Stimulated activated naive CD8-positive, alpha-beta T cell treated with anti-CD3 and anti-CD28 coated beads, Interleukin-15, Interleukin-2, amounts not matched to agents 100 ng/mL and 50 ng/mL, for 24 hours (primary cell): Measurements from ENCODE around the gene C17orf78.
"Not testable (repeated sequence)": the region's sequence is repeated elsewhere in the genome, so short reads cannot be mapped to it uniquely, and the experiment has no call there.

ENCODE experiments used
- H3K27ac Mint-ChIP-seq: one replicate; pipeline ENCODE4 v1.8.0; 2021; ENCODE audit warnings: mild to moderate bottlenecking, mixed read lengths
- H3K27me3 Mint-ChIP-seq: one replicate; pipeline ENCODE4 v1.8.0; 2021; ENCODE audit warnings: mixed read lengths
- H3K36me3 Mint-ChIP-seq: one replicate; pipeline ENCODE4 v1.8.0; 2021; ENCODE audit warnings: low read depth, mixed read lengths
- H3K4me1 Mint-ChIP-seq: one replicate; pipeline ENCODE4 v1.8.0; 2021; ENCODE audit warnings: low read depth, mixed read lengths
- H3K4me3 Mint-ChIP-seq: one replicate; pipeline ENCODE4 v1.8.0; 2021; ENCODE audit warnings: mild to moderate bottlenecking, mixed read lengths
- H3K9me3 Mint-ChIP-seq: one replicate; pipeline ENCODE4 v1.8.0; 2021; ENCODE audit warnings: mixed read lengths

Gene C17orf78

DNA sequence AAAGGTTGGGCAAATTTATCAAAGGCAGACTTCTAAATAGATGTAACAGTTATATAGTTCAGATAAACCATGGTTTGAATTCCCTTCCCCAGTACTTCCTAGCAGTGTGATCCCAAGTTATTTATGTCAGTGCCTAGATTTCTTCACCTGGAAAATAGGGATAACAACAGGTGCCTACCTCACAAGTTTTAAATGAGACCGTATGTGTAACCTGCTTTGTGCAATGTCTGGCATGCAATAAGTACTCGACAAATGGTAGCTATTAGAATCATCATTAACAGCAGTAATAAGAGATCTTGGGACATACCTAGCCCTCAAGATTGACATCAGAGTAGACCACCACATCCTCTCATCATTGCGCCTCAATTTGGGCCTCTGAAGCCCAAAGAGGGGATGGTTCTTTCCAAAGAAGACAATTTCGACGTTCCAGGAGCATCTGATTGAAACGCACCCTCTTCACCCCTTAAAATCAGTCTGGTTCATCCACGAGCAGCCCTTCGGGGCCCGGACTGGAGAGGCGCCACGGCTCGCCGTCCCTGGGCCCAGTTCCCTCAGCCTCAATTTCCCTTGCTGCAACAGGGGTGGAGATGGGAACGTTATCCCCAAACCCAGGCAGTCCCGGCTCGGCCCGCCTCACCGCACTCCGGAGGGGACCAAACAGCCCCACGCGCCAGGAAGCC lies 30.3 kb downstream of the C17orf78 start:
- Mint-ChIP-seq H3K4me1 (peaks cover 56% of the 10 kb centered on the region), H3K27me3 (no peaks in the 10 kb centered on the region), H3K36me3 (peaks cover 61% of the 10 kb centered on the region), H3K4me3 (peak overlapping the region; percentile 99), H3K9me3 (no peaks in the 10 kb centered on the region), H3K27ac (peak overlapping the region; percentile 97)

DNA sequence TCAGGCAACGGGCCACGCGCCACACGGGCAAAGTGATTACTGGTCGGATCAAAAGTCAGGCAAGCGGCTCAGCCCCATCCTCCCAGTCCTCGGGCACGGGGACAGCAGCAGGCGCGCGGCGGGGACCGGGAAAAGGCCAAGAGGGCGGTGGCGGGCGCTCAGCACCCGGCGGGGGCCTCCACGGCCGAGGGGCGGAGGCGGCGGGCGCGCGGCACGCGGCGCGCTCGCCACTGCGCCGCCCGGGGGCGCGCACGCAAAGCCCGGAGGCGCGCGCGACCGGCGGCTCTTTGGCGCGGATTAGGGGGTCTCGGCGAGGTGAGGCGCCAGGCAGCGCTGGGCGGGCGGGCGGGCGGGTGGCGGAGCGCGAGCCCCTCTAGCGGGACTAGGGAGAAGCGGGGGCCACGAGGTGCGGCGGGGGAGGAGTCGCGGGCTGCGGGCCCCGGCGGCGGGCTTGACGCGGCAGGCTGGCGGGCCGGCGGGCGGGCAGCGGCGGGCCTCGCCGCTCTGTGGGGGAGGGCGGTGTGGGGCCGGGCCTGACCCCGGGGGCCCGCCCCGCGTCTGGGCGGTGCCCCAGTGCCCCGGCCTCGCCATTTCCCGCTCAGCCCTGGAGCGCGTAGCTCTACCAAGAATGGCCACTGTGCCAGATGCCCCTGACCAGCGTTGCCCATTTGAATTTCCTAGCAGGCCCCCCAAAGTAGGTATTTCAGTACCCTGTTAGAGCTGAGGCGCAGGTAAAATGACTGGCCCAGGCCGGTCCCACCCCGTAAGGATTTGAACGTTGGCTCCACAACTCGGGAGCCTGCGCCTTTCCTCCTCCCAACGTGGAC lies 31.1 kb downstream of the C17orf78 start, which contains the start of the genes ACACA and TADA2A:
ACACA (minus strand) TSS at position 202 of the 827 bp plus-strand sequence. CDS start 537 bp downstream, outside the sequence.
TADA2A (plus strand) TSS at position 252 of the 827 bp plus-strand sequence. CDS start 4,480 bp downstream, outside the sequence.
- H3K4me3 Mint-ChIP-seq, result peak within 1 kb of the TSS; percentile 99
- no peaks in the 10 kb centered on the region for H3K27me3 Mint-ChIP-seq
- peaks cover 58% of the 10 kb centered on the region for H3K4me1 Mint-ChIP-seq
- H3K9me3 Mint-ChIP-seq, result no peaks in the 10 kb centered on the region
- peak within 1 kb of the TSS; percentile 97 for H3K27ac Mint-ChIP-seq
- peaks cover 66% of the 10 kb centered on the region for H3K36me3 Mint-ChIP-seq

DNA sequence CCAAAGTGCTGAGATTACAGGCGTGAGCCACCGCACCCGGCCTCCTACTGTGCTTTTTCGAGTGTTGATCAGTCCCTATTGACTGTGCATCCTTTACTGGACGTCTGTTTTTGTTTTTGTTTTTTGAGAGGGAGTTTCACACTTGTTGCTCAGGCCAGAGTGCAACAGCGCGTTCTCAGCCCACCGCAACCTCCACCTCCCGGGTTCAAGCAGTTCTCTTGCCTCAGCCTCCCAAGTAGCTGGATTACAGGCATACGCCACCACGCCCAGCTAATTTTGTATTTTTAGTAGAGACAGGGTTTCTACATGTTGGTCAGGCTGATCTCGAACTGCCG lies 32.3 kb downstream of the C17orf78 start:
- H3K4me3 Mint-ChIP-seq, result peak overlapping the region; percentile 91
- peaks cover 48% of the 10 kb centered on the region for H3K4me1 Mint-ChIP-seq
- not testable (repeated sequence) for H3K27me3 Mint-ChIP-seq, H3K9me3 Mint-ChIP-seq
- H3K36me3 Mint-ChIP-seq, result peaks cover 68% of the 10 kb centered on the region
- peak overlapping the region; percentile 94 for H3K27ac Mint-ChIP-seq

DNA sequence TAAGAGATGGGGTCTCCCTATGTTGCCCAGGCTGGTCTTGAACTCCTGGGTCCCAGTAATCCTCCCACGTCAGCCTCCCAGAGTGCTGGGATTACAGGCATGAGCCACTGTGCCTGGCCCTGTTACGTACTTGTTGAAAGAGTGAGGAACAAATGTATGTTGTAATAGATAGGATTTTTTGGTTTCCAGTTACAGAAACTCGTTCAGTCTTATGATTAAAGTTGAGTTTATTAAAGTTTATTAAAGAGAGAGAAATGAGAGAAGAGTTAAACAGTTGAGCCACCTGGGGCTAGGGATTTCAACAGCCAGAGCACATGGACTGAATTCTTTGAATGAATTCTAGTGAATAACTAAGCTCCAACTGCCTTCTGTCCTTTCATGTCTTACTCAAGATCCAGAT lies 34.6 kb downstream of the C17orf78 start:
- no peak overlapping the region for H3K4me3 Mint-ChIP-seq
- peaks cover 68% of the 10 kb centered on the region for H3K36me3 Mint-ChIP-seq
- no peak overlapping the region for H3K27ac Mint-ChIP-seq
- peaks cover 33% of the 10 kb centered on the region for H3K4me1 Mint-ChIP-seq
- H3K27me3 Mint-ChIP-seq, result no peaks in the 10 kb centered on the region
- no peaks in the 10 kb centered on the region for H3K9me3 Mint-ChIP-seq

DNA sequence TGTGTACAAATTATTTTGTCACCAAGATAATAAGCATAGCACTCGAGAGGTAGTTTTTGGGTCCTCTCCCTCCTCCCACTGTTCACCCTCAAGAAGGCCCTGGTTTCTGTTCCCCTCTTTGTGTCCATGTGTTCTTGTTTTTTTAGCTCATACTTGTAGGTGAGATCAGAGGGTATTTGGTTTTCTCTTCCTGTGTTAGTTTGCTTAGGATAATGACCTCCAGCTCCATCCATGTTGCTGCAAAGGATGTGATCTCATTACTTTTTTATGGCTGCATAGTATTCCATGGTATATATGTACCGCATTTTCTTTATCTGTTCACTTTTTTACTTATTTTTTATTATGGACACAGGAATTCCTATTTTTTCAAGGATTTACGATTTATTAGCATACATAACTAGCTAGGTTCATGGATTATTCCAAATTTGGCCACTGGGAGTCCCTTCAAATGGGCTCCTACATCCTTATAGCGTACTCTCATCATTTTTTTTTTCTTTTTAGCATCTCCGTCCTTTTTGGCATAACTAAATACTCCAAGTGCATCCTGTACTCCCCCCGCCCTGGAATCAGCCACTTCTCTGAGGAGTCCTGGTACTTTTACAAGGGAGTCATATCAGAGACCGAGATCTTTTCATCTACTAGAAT lies 38.2 kb downstream of the C17orf78 start:
- no peak overlapping the region for H3K4me3 Mint-ChIP-seq
- peaks cover 56% of the 10 kb centered on the region for H3K36me3 Mint-ChIP-seq
- H3K27ac Mint-ChIP-seq, result no peak overlapping the region
- peaks cover 16% of the 10 kb centered on the region for H3K4me1 Mint-ChIP-seq
- no peaks in the 10 kb centered on the region for H3K27me3 Mint-ChIP-seq
- H3K9me3 Mint-ChIP-seq, result no peaks in the 10 kb centered on the region

DNA sequence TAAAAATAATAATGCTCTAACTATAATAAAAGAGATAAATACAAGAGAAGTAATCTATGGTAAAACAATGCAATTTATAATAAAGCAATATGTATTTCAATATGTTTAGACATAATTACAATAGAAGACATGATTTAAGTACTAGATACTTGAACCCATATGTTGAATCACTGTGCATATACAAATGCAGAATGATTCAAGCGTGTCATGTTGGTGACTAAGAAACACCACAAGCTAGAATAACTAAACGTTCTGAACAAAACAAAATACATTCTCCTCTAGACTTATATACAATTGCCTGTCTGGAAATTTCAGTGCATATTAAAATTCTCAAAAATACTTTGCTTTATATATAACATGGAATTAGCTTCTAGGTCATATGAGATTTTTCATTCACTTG lies 42.1 kb downstream of the C17orf78 start:
- Mint-ChIP-seq H3K27ac (no peak overlapping the region), H3K36me3 (peaks cover 41% of the 10 kb centered on the region), H3K4me1 (peaks cover 9% of the 10 kb centered on the region), H3K4me3 (no peak overlapping the region), H3K9me3 (no peaks in the 10 kb centered on the region), H3K27me3 (no peaks in the 10 kb centered on the region)

DNA sequence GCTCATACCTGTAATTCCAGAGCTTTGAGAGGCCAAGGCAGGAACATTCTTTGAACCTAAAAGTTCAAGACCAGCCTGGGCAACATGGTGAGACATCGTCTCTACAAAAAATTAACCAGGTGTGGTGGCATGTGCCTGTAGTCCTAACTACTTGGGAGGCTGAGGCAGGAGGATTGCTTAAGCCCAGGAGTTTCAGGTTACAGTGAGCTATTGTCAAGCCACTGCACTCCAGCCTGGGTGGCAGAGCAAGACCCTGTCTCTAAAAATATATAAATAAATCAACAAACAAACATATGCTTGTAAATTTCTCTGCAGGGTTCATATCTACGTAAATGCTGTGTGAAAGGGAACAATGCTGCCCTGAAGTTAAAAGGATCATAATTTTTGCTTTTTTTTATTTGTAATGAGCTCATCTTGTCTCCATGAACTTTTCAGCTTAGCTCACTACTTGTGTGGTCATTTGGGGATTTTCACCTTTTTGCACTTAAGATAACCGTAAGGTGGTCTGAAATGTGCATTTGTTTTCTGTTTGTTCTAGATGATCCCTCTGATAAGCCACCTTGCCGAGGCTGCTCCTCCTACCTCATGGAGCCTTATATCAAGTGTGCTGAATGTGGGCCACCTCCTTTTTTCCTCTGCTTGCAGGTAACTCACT lies 47.3 kb downstream of the C17orf78 start:
- H3K4me3 Mint-ChIP-seq, result no peak overlapping the region
- no peak overlapping the region for H3K27ac Mint-ChIP-seq
- no peaks in the 10 kb centered on the region for H3K4me1 Mint-ChIP-seq
- no peaks in the 10 kb centered on the region for H3K27me3 Mint-ChIP-seq
- H3K9me3 Mint-ChIP-seq, result no peaks in the 10 kb centered on the region
- H3K36me3 Mint-ChIP-seq, result peaks cover 53% of the 10 kb centered on the region

DNA sequence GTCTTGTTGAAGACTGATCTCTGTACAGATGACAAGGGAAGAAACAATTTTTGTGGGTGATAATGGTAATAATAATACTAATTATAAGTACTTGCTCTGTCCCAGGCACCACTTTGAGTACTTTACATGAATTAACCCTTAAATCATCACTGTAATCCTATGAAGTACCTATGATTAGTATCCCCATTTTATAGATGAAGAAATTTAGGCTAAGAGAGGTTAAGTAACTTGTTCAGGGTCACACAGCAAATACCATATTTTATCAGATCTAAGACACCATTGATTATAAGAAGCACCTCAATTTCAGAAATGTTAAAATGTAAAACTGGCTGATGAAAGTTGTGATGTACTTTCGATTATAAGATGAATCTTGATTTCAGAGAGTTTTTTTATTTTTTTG lies 49.5 kb downstream of the C17orf78 start:
- Mint-ChIP-seq H3K9me3 (no peaks in the 10 kb centered on the region), H3K4me1 (peaks cover 18% of the 10 kb centered on the region), H3K36me3 (peaks cover 58% of the 10 kb centered on the region), H3K27me3 (no peaks in the 10 kb centered on the region), H3K27ac (no peak overlapping the region), H3K4me3 (no peak overlapping the region)

DNA sequence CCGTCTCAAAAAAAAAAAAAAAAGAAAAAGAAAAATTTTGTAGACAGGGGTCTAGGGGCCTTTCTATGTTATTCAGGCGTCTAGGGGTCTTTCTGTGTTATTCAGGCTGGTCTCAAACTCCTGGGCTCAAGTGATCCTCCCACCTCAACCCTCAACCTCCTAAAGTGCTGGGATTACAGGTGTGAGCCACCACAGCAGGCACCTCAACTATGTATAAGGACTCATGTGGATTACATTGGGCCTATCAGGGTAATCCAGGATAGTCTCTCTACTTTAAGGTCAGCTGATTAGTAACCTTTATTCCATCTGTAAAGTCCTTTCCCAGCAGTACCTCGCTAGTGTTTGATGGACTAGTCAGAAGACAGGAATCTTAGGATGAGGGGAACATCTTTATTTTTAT lies 53.3 kb downstream of the C17orf78 start:
- no peak overlapping the region for H3K4me3 Mint-ChIP-seq
- H3K27me3 Mint-ChIP-seq, result no peaks in the 10 kb centered on the region
- no peaks in the 10 kb centered on the region for H3K9me3 Mint-ChIP-seq
- peaks cover 36% of the 10 kb centered on the region for H3K4me1 Mint-ChIP-seq
- H3K27ac Mint-ChIP-seq, result peak overlapping the region; percentile 92
- H3K36me3 Mint-ChIP-seq, result peaks cover 69% of the 10 kb centered on the region

DNA sequence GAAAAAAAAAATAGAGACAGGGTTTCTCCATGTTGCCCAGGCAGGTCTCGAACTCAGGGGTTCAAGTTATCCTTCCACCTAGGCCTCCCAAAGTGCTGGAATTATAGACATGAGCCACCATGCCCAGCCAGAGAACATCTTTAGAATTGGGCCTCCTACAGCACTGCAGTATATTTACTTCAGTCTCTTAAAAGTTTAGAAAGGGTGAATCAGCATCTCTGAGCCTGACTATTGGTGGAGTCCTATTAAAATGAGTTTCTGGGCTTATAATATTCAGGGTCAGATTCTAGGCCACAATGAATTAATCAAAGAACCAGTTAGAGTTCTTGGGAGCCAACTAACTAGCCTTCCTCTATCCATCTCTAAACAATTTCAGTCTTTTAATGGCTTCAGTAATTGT lies 53.7 kb downstream of the C17orf78 start:
- Mint-ChIP-seq H3K4me3 (peak overlapping the region; percentile 52), H3K27ac (peak overlapping the region; percentile 92), H3K36me3 (peaks cover 69% of the 10 kb centered on the region), H3K9me3 (no peaks in the 10 kb centered on the region), H3K4me1 (peaks cover 36% of the 10 kb centered on the region), H3K27me3 (no peaks in the 10 kb centered on the region)

DNA sequence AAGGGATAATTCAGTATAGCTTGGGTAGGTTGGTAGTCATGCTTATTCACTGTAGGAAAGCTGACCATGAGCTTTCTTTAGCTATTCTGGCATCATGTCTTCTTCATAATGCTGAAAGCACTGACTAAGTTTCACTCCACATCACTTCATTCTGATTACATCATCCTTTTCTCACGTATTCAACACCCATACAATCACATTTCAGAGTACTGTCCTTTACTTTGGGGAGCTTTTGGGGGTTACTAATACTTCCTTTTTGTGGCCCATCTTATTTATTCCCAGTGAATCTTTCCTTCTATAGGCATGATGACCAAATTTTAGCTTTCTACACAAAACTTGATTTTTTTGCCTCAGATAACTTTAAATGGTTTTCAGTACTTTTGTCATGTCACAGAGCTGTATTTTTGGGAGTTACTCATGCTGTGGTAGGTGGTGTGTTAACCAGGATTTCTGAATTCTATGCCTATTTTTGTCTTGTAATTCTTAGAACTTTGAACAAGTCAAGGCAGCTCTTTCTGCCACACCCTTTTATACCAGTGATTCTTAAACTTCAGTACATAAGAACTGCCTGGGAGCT lies 54.4 kb downstream of the C17orf78 start:
- Mint-ChIP-seq H3K27me3 (no peaks in the 10 kb centered on the region), H3K4me1 (peaks cover 36% of the 10 kb centered on the region), H3K36me3 (peaks cover 62% of the 10 kb centered on the region), H3K9me3 (no peaks in the 10 kb centered on the region), H3K4me3 (peak overlapping the region; percentile 61), H3K27ac (peak overlapping the region; percentile 92)

DNA sequence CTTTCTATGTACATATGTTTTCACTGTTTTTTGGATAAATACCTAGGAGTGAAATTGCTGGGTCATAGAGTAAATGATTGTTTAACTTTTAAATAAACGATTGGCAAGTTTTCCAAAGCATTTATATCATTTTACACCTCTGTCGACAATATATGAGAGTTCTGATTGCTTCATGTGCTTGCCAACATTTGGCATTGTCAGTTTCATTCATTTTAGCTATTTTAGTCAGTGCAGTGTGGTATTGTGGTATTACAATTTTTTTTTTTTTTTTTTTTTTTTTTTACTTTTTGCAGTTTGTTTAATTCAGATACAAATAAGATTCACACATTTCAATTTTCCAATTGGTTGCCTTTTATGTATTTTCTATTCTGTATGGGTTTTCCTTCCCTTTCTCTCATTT lies 56.9 kb downstream of the C17orf78 start:
- Mint-ChIP-seq H3K36me3 (peaks cover 52% of the 10 kb centered on the region), H3K9me3 (no peaks in the 10 kb centered on the region)

DNA sequence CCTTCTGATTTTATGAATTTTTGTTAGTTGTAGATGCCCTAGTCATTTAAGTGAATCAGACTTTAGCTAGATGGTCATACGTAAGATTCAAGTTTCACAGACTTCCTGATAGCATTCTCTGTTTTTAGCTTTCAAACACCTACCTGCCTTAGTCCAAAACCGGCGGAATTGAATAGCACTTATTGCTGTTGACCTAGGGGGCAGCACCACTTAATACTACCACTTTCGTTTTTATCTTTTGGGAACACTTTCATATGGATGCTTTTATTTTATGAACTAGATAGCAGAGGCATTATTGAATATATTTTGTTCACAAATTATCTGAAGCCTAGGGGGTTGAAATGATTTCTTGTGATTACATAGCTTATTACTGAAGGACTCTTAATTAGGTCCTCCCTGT lies 62.4 kb downstream of the C17orf78 start:
- H3K36me3 Mint-ChIP-seq, result peaks cover 60% of the 10 kb centered on the region
- no peak overlapping the region for H3K27ac Mint-ChIP-seq
- no peaks in the 10 kb centered on the region for H3K27me3 Mint-ChIP-seq
- no peaks in the 10 kb centered on the region for H3K4me1 Mint-ChIP-seq
- H3K4me3 Mint-ChIP-seq, result no peak overlapping the region
- no peaks in the 10 kb centered on the region for H3K9me3 Mint-ChIP-seq

More for the DNA sequence above, 56.9 kb downstream of the C17orf78 start:
- H3K27me3 Mint-ChIP-seq, result no peaks in the 10 kb centered on the region
- H3K4me3 Mint-ChIP-seq, result no peak overlapping the region
- peaks cover 36% of the 10 kb centered on the region for H3K4me1 Mint-ChIP-seq
- H3K27ac Mint-ChIP-seq, result no peak overlapping the region

DNA sequence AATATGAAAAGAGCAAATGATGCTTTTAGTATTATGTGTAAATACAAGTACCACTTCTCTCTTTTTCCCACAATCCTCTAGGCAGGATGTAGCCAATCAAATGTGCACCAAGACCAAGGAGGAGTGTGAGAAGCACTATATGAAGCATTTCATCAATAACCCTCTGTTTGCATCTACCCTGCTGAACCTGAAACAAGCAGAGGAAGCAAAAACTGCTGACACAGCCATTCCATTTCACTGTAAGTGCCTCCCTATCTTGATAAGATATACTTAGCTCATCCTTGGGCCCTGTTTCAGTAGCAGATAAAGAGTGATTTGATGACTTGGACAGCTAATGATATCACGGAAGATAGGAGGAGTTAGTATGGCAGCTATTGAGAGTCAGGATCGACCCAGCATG lies 64.6 kb downstream of the C17orf78 start:
- H3K4me1 Mint-ChIP-seq, result no peaks in the 10 kb centered on the region
- H3K27ac Mint-ChIP-seq, result no peak overlapping the region
- H3K27me3 Mint-ChIP-seq, result no peaks in the 10 kb centered on the region
- no peak overlapping the region for H3K4me3 Mint-ChIP-seq
- H3K9me3 Mint-ChIP-seq, result no peaks in the 10 kb centered on the region
- peaks cover 68% of the 10 kb centered on the region for H3K36me3 Mint-ChIP-seq
